COLO829 (cell line): ENCODE data around the gene ITGA5.

ENCODE experiments used
- DNase-seq: peaks from one replicate; pipeline ENCODE4 v3.0.0; 2012; ENCODE audit warnings: low spot score

ITGA5 gene

GRCh38 chr12:54389134-54389508 is 29.9 kb downstream of the ITGA5 start:
- DNase-seq: no peak

DNA sequence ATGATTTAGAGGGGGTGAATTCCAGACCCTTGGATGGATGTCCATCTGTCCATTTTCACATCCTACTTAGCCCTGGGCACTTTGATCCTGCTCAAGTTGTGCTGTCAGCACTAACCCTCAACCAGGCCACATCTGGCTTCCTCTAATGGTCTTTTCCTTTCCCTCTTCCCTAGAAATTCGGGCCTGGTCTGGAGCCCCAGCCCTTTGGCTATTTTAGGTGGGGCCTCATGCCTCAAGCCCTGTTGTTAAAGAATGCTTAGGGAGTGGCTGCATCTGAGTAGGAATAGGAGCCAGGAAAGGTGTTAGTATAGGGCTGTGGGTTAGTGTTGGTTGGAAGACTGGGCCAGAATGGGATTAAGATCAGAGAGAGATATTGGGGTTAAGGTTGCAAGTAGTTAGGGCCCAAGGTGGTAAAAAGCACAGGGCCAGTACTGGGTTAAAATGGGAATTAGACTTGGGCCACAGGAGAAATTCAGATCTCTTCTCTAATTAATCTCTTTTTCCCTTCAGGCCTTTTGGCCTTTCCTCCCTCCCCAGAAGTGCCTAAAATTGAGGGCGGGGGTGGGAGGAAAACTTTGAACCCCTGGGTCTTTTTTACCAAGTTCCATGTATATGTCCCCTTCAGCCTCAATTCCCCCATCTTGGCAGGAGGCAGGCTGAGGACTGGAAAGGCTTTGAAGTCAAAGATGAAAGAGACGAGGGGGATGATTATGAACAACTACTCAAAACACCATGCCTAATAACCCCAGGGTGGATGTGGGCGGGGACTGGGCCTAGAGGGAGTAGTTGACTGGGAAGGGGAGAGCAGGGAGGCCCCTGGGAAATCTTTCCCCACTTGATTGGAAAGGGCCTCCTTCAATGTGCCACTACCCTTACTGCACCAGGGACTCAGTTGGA is 30.6 kb downstream of the ITGA5 start:
- DNase-seq: peak; percentile 30

DNA sequence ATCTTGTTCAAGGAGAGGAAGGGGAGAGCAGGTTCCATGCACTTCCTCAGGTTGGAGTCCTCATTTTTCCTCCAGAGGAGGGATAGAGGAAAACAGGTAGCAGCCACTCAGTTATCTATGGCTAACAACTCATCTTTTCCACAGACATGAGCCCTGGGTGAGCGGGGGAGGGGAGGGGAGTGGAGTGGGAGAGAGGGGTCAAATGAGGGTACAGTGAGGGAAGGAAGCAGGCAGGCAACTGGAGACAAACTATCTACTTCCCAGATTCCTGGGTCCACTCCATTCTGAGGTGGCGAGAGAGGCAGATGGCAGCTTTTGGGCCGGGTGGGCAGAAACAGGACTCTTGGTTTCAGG is 32.0 kb downstream of the ITGA5 start:
- no peak for DNase-seq

- DNase-seq: no peak
These were observed 32.5 kb downstream of the ITGA5 start for GRCh38 chr12:54386403-54387113.

DNA sequence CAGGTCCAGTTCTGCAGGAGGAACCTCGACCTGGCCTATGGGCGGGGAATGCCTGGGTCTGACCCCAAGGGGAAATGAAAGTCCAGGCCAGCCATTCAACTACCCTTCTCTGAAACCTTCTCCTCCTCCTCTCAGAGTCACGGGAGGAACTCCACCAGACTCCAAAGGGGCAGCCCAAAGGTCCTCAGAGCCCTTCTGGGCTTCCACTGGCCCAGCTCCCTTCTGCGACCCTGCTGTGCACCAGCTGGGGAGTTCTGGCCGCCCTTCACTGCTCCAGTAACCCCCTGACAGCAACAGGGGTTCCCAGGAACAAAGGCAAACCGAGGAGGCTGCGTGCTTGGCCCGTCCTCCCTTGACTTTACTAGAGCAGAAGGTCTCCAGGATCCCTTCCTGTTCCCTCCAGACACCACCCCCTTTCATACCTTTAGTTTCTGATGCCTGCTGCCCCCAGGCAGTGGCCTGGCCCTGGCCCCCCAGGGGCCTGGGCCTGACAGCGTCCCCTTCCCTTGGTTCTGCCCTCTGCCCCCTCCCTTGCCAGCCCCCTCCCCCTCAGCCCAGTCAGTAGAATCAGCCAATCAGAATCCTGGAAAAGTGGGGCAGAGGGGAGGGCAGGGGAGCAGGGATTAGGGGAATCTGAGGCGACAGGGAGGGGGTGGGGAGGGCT is 33.7 kb downstream of the ITGA5 start:
- DNase-seq: no peak

- DNase-seq: no peak
These were observed 34.5 kb downstream of the ITGA5 start, which contains the start of gene ZNF385A for GRCh38 chr12:54384591-54385041. Gene ZNF385A, minus strand, starts transcription at chr12:54384733. Its CDS starts 219 bp downstream, at chr12:54384514.

DNA sequence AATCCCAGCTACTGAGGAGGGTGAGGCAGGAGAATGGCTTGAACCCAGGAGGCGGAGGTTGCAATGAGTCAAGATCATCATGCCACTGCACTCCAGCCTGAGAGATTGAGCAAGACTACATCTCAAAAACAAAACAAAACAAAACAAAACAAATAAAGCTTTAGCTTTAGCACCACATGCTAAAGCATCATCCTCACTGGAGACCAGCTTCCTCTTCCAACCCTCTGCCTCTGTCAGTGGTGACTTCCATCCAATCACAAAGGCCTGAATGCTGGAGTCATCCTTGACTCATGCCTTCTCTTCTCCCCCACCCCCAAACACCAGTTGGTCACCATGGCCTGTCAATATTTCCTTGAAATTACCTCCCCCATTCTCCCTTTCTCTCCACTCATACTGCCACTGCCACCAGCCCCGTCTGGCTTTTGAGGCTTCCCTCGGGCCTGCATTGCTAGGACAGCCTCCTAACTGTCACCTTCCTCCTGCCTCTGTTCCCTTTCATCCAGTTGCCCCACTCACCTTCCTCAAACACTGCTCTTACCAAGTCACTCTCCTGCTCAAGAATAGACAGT is 35.9 kb downstream of the ITGA5 start:
- DNase-seq: peak; percentile 35

- DNase-seq: no peak
These were observed 37.9 kb downstream of the ITGA5 start for GRCh38 chr12:54381136-54381535.

DNA sequence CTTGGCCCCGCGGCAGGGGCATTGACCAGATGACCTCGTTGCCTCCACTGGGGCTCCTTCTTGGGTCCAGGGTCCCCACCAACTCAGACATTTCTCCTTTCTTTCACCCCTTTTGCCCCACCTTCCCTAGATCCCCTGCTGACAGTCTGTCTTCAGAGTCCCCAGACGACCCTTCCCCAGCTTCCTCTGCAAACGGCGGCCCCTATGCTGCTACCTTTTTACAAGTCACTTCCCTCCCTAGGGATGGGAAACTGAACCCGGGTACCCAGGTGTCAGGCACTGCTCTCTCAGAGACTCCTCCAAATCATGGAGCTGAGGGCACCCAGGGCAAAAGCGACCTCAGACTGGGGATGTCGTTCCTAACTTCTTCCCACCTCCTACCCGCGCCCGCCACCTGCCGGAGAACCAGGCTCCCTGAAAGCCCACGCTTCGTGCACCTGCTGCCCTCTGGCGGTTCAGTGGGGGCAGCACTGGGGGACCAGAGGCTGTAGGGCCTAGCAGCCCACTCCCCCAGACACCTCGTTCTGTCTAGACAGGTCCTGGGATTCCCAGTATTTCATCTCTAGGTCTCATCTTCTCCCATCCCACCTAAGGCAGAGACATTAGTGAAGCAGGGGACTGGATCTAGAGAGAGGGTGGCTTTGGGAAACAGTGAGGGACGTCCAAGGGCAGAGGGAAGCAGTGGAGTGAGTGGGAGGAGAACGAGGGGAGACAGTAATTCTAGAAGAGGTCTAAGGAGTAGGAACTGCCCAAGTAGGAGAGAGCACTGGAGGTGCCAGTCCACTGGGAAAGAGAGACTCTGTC is 39.5 kb downstream of the ITGA5 start:
- DNase-seq: peak; percentile 94

DNA sequence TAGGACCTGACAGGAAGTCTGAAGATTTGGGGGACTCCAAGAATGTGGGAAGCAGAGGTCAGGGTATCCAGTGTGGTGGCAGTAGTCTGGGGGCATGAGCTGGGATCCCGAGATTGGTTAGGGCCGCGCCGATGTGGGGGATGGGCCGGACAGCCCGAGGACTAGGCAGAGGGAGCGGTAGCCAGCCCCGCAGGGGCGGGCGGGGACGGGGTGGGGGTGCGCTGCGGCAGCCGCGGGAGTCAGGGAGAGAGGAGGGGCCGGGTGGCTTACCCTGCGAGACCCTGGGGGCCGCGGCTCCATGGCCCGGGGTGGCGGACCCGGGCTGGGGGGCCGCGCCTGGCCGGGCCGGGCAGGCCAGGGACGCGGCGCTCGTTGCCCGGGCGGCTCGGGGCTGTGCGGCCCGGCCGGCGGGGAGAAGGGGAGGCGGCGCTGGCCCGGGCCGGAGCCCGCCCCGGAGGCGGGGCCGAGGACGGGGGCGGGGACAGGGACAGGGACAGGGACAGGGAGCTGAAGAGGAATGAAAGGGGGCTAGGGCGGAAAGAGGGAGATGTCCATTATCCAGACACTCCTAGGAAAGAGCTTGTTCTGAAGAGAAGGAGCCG is 40.2 kb downstream of the ITGA5 start:
- DNase-seq: peak; percentile 72

GRCh38 chr12:54377797-54378515 is 41.1 kb downstream of the ITGA5 start:
- DNase-seq: no peak

DNA sequence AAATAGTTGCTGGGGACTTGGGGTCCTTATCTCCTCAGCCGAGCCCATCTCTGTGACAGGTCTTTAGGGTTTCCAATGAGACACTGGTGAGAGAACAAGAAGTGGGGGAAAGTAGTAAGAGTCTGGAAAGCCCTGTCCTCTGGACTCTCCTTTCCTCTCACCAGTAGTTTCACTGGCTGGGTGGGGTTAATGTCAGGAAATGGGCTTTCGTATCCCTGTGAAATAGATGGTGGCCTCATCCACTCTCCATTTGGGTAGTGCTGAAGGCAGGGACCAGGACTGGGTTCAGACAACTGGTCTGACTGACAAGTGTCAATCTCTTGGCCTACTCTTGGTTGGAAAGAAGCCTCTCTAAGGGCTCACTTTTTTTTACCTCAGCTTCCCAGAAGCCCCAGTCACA is 42.1 kb downstream of the ITGA5 start:
- no peak for DNase-seq

GRCh38 chr12:54376596-54376995 is 42.5 kb downstream of the ITGA5 start:
- no peak for DNase-seq

GRCh38 chr12:54375259-54375579 is 43.8 kb downstream of the ITGA5 start:
- no peak for DNase-seq

GRCh38 chr12:54374562-54375258 is 44.4 kb downstream of the ITGA5 start:
- DNase-seq: no peak

DNA sequence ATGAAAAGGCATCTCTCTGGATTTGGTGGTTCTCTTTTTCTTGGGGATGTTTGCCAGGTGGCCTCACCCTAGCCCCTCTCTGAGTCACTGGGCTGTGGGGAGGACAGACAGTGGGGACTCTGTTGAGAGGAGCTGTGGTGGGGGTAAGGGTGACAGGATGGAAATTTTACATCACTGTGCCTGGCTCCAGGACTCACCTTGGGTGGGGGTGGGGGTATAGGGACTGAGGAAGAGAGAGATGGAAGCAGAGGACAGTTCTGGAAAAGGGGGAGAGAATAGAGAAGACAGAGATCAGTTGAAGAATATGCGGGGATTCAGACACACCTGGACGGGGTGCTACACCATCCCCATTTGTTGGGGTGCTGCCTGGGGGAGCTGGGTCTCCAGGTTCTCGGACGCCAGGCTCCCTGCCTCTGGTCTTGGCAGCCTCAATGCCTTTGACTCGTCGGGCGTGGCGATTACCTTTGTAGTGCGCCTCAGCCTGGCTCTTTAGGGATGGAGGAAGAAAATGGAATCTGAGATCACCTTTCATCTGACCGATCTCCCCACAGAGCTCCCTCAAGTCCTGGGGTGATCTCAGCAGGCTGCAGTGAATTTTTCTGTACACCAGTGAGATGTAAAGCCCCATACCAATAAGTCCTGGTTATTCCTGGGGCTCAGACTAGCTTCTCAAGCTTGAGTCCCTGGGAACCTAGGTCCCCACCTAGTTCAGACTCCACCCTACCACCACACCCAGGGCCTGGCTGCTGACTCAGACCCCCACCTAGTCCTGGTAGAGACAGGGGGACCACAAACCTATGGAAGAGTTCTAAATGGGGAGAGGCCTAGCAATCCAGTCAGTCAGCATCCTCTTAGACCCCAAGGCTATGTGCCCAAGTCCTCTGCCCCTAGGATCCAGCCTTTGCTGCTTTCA is 45.2 kb downstream of the ITGA5 start:
- no peak for DNase-seq

DNA sequence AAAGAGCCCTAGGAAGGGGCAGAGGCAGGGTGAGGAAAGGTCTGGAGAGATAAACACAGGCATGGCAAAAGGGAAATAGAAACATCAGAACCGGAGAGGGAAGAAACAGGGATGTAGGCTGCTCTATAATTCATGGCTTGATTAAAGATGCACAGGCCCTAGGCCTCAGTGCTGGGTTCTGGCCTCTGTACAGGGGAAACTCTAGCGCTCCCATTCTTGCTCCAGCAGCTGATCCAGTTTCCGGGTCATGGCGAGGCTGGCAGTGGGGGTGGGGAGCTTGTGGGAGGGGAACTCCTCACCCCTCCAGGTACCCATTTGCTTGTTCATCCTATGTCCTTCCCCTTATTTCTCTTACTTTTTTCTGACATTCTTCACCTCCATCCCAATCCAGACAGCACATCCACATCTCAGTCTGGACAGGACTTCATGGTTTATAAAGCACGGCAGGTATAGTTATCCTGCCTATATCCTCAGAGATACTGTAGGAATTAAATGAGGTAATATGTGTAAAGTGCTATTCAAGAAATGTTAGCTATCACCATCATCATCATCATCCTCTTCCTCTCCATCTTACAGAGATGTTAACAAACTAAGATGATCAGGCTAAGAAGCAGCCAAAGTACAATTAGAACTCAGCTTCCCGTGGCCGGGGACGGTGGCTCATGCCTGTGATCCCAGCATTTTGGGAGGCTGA is 46.8 kb downstream of the ITGA5 start:
- DNase-seq: no peak
